ENCODE results near the gene FBXW8. TPM values are rescaled to one million over a fixed set of nuclear protein-coding genes. Genes with fewer than 3 reads are reported as not detected.

The FBXW8 gene
- total and polyA plus RNA-seq, 2 donors from 2014 or later, result 3.3 to 20.3 TPM

GRCh38 chr12:116876151-116876869 lies 34.4 kb upstream of the FBXW8 start:
- TF ChIP-seq CTCF (IDR thresholded peaks at IDR 0.05; ENCODE audit: borderline replicate concordance, extremely low read depth, insufficient read depth), result no peak
- FAIRE-seq (no peak), DNase-seq (peak; percentile 21 to 67 (median 56))
- Histone ChIP-seq H3K4me3 (ENCODE audit: low read length in 3 of 3) (no peak overlapping the region), H3K27me3 (ENCODE audit: control insufficient read depth, insufficient read depth, low read length) (peaks cover 29% of the 10 kb centered on the region), H3K36me3 (ENCODE audit: control insufficient read depth in 2 of 3, insufficient read depth in 3 of 3, low read length in 3 of 3) (no peaks in the 10 kb centered on the region), H3K9me3 (ENCODE audit: control insufficient read depth in 2 of 3, insufficient read depth in 1 of 3, low read length in 3 of 3) (peaks cover 0 to 4% (median 0%) of the 10 kb centered on the region in 3 donors), H3K9ac (ENCODE audit: low read length in 3 of 3) (no peak overlapping the region), H3K4me1 (ENCODE audit: control insufficient read depth in 2 of 3, insufficient read depth in 2 of 3, low read depth in 1 of 3, low read length in 3 of 3) (peaks cover 0 to 6% (median 0%) of the 10 kb centered on the region in 3 donors), H3K27ac (ENCODE audit: low read depth in 2 of 2, low read length in 2 of 2) (no peak overlapping the region)
- intact Hi-C loops (cut with DNase I), result no loop called here

DNA sequence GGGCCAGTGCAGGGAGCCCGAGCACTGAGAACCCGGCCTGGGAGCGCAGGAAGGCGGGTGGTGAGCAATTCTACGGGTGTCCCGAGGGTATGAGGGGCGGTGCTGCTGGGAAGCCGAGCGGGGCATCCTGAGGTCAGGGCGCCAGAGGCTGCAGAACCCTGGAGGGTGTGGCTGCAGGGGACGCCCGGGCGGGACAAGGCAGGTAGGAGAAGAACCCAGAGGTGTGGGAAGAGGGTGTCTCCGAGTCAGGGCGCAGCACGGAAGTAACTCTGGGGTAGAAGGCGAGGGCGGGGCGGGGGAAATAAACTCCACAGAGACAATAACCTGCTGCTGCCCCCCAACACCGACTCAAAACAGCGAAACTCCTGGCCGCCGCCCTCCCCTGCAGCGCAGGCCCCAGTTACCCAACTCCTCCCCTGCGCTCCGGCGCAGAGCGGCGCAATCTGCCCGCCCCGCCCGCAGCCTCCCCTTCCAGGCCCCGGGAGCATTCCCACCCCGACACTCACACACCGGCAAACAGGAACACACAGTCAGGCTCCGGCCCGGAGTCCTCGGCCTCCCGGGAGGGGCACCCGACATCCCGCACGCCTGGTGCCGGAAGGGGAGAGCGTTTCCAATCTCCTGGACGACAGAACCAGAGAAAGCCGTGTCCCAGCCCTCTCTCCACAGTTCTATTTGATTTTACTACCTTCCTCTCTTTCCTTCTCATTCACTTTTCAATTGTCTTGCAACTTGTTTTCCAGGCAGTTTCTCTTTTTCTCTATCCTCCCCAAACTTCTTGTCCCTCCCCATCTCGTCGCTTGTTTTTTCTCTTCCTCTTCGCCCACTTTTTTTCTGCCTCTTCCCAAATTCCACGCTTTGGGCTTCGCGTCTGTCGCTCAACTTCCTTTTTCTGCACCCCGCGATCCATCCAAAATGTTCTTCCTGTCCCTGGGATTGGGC lies 31.9 kb upstream of the FBXW8 start:
- no peak overlapping the region for H3K4me3 ChIP-seq (ENCODE audit: low read length in 3 of 3)
- H3K27ac ChIP-seq (ENCODE audit: low read depth in 2 of 2, low read length in 2 of 2), result no peak overlapping the region
- no peaks in the 10 kb centered on the region for H3K36me3 ChIP-seq (ENCODE audit: control insufficient read depth in 2 of 3, insufficient read depth in 3 of 3, low read length in 3 of 3)
- no peak for FAIRE-seq
- peaks cover 0 to 6% (median 0%) of the 10 kb centered on the region in 3 donors for H3K4me1 ChIP-seq (ENCODE audit: control insufficient read depth in 2 of 3, insufficient read depth in 2 of 3, low read depth in 1 of 3, low read length in 3 of 3)
- DNase-seq, result peak in 4 of 5 donors; percentile 30 to 89 (median 36)
- no peak for TF ChIP-seq CTCF (IDR thresholded peaks at IDR 0.05; ENCODE audit: borderline replicate concordance, extremely low read depth, insufficient read depth)
- intact Hi-C loops (cut with DNase I), result no loop called here
- H3K9ac ChIP-seq (ENCODE audit: low read length in 3 of 3), result no peak overlapping the region
- H3K9me3 ChIP-seq (ENCODE audit: control insufficient read depth in 2 of 3, insufficient read depth in 1 of 3, low read length in 3 of 3), result peaks cover 0 to 4% (median 0%) of the 10 kb centered on the region in 3 donors
- H3K27me3 ChIP-seq (ENCODE audit: control insufficient read depth, insufficient read depth, low read length), result peaks cover 36% of the 10 kb centered on the region

DNA sequence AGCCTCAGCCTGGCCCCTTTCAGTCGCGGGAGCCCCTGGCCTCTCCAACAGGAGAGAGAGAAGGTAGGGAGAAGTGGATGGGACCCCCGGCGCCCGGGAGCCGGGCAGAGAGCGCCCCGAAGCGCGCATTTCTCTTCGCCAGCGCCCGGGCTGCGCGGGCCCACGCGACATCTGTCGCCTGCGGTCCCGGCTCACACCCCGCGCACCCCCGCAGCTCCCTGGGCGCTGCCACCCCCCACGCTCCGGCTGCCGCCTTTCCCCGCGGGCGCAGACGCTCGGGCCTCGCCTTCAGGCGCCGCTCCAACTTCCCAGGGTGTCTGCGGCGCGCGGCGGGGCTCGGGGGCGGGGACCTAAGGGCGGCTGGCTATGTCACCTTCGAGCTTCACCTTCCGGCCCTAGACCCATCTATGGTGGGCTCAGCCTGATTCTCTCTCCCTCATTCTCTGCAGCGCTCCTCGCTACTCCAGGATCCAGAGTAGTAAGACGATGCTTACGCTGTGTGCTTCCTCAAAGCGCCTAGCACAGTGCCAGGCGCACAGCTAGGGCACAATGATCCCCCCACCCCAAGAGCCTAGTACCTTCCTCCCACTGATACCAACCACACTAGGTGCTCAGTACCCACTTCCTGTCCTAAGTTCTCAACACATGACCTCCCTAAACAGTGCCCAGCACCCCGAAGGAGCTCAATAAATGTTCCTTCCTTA lies 31.1 kb upstream of the FBXW8 start:
- Histone ChIP-seq H3K9ac (ENCODE audit: low read length in 3 of 3) (no peak overlapping the region), H3K36me3 (ENCODE audit: control insufficient read depth in 2 of 3, insufficient read depth in 3 of 3, low read length in 3 of 3) (no peaks in the 10 kb centered on the region), H3K27me3 (ENCODE audit: control insufficient read depth, insufficient read depth, low read length) (peaks cover 36% of the 10 kb centered on the region), H3K27ac (ENCODE audit: low read depth in 2 of 2, low read length in 2 of 2) (no peak overlapping the region), H3K4me1 (ENCODE audit: control insufficient read depth in 2 of 3, insufficient read depth in 2 of 3, low read depth in 1 of 3, low read length in 3 of 3) (peaks cover 0 to 6% (median 0%) of the 10 kb centered on the region in 3 donors), H3K9me3 (ENCODE audit: control insufficient read depth in 2 of 3, insufficient read depth in 1 of 3, low read length in 3 of 3) (peaks cover 0 to under 1% (median 0%) of the 10 kb centered on the region in 3 donors), H3K4me3 (ENCODE audit: low read length in 3 of 3) (no peak overlapping the region)
- no peak for TF ChIP-seq CTCF (IDR thresholded peaks at IDR 0.05; ENCODE audit: borderline replicate concordance, extremely low read depth, insufficient read depth)
- intact Hi-C loops (cut with DNase I), result no loop called here
- DNase-seq (peak in 2 of 5 donors; percentile 31 to 53), FAIRE-seq (no peak)

All from kidney (tissue), 14 donors.